ENCODE data around the gene GPR17.

GPR17 gene

GRCh38 chr2:127698553-127699355 lies 52.8 kb downstream of the GPR17 start:
- DNase-seq: no peak

- no peak for DNase-seq
Measured at GRCh38 chr2:127700527-127701192, 54.7 kb downstream of the GPR17 start.

- peak; percentile 90 for DNase-seq
Measured at GRCh38 chr2:127701193-127701650, 55.3 kb downstream of the GPR17 start, which contains the start of gene SFT2D3. Gene SFT2D3, plus strand, starts transcription at chr2:127701497. Its CDS starts 32 bp downstream, at chr2:127701529.

- DNase-seq: peak; percentile 75
Measured at GRCh38 chr2:127701651-127702394, 55.9 kb downstream of the GPR17 start.
